ENCODE measurements around the gene SAMD4A. TPM values are rescaled to one million over a fixed set of nuclear protein-coding genes. Genes with fewer than 3 reads are reported as not detected.

The SAMD4A gene
- total and polyA plus RNA-seq, 11 donors = 45.0 to 247 (median 138) TPM

- WGBS, 4 donors = 11 to 13% (median 13%) methylated on average over 18 to 19 of the region's 19 CpGs
- Histone ChIP-seq H3K4me3 (peak overlapping the region in 4 of 12 donors; percentile 3 to 25 (median 9)), H3K9me3 (no peaks in the 10 kb centered on the region), H3K4me1 (peaks cover 0 to 93% (median 62%) of the 10 kb centered on the region in 12 donors), H3K27ac (peak overlapping the region; percentile 31 to 96 (median 91)), H3K36me3 (peaks cover 0 to 56% (median 19%) of the 10 kb centered on the region in 9 donors), H3K27me3 (no peaks in the 10 kb centered on the region)
- intact Hi-C loops (cut with DNase I) = loop anchor here (1.0 to 5.0 kb wide), 11 partner anchors 32 to 209 kb away; no protein-coding TSS in a partner anchor
- TF ChIP-seq POLR2A (IDR thresholded peaks at IDR 0.05) = peak in 1 of 2 donors; percentile 28
- TF ChIP-seq CTCF (IDR thresholded peaks at IDR 0.05) = peak; percentile 47 to 76 (median 64)
- DNase-seq (peak; percentile 84 to 94 (median 88)), ATAC-seq (peak; percentile 78 to 89 (median 87))
Measured at GRCh38 chr14:54773171-54774006, 206.5 kb downstream of the SAMD4A start.

GRCh38 chr14:54774824-54775223 lies 207.9 kb downstream of the SAMD4A start:
- TF ChIP-seq POLR2A (IDR thresholded peaks at IDR 0.05) (no peak), CTCF (IDR thresholded peaks at IDR 0.05) (no peak)
- peaks cover 0 to 92% (median 64%) of the 10 kb centered on the region in 12 donors for H3K4me1 ChIP-seq
- DNase-seq (no peak), ATAC-seq (no peak)
- H3K4me3 ChIP-seq = no peak overlapping the region
- no peaks in the 10 kb centered on the region for H3K9me3 ChIP-seq
- 77 to 93% (median 92%) methylated on average over 15 of the region's 15 CpGs for WGBS, 4 donors
- no peaks in the 10 kb centered on the region for H3K27me3 ChIP-seq
- intact Hi-C loops (cut with DNase I) = loop anchor here in 9 of 10 donors (1.0 to 5.0 kb wide), 10 partner anchors 30 to 211 kb away; no protein-coding TSS in a partner anchor
- peaks cover 0 to 55% (median 28%) of the 10 kb centered on the region in 9 donors for H3K36me3 ChIP-seq
- peak overlapping the region in 11 of 12 donors; percentile 21 to 96 (median 91) for H3K27ac ChIP-seq

- peaks cover 0 to 58% (median 35%) of the 10 kb centered on the region in 9 donors for H3K36me3 ChIP-seq
- intact Hi-C loops (cut with DNase I) = loop anchor here in 2 of 10 donors (2.0 kb wide), 2 partner anchors 83 to 211 kb away; no protein-coding TSS in a partner anchor
- no peak for ATAC-seq
Measured at GRCh38 chr14:54775486-54776140, 208.7 kb downstream of the SAMD4A start.

More at GRCh38 chr14:54775486-54776140, 208.7 kb downstream of the SAMD4A start:
- peak overlapping the region; percentile 21 to 96 (median 91) for H3K27ac ChIP-seq
- 62 to 75% (median 66%) methylated on average over 8 of the region's 8 CpGs for WGBS, 4 donors
- H3K27me3 ChIP-seq = no peaks in the 10 kb centered on the region
- H3K9me3 ChIP-seq = no peaks in the 10 kb centered on the region
- no peak overlapping the region for H3K4me3 ChIP-seq
- no peak for DNase-seq
- peaks cover 0 to 86% (median 62%) of the 10 kb centered on the region in 12 donors for H3K4me1 ChIP-seq
- TF ChIP-seq CTCF (IDR thresholded peaks at IDR 0.05) = no peak
- TF ChIP-seq POLR2A (IDR thresholded peaks at IDR 0.05) = no peak
